IPS DF 4.7 (cell line): ENCODE results near the gene TXNRD3.
"Not testable (repeated sequence)": the region's sequence is repeated elsewhere in the genome, so short reads cannot be mapped to it uniquely, and the experiment has no call there.

Experiments used
- DNase-seq: peaks from one replicate; pipeline ENCODE4 v3.0.0-alpha.2; 2013; ENCODE audit warnings: low spot score; ENCODE audit errors: extremely low read depth

The TXNRD3 gene

DNA sequence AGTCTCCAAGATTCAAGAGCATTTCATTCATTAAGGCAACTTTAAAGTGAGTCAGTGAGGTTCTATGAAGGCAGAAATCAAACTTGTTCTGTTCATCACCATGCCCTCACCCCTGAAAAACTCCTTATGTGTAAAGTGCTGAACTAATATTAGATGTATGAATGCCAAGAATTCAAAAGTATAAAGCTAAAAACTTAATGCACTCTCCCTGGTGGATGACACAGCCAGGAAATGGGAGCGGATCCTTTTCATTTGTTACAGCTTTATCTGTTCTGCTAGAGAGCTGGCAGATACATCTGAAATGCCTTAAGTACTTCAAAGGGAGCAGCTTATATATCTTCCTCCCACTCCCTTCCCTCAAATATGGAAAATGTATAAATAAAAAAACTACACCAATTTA is 8.2 kb downstream of the TXNRD3 start:
- DNase-seq: no peak

DNA sequence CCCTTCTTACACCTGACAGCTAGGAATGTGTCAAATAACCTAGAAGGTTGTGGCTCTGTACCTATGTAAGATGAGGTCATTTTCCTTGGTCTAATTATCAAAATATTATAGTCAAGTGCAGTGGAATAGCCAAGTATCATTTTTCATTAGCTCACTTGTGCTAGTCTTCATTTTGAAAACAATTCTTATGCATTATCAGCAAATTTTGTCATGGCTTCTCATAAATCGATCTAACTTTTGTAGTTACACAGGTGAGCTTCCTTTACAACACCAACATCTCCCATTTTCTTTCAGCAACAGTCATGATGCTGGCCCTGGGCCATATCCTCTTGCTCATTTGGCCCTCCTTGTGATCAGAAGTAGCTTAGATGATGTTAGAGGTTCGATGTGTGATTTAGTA is 10.3 kb downstream of the TXNRD3 start:
- no peak for DNase-seq

DNA sequence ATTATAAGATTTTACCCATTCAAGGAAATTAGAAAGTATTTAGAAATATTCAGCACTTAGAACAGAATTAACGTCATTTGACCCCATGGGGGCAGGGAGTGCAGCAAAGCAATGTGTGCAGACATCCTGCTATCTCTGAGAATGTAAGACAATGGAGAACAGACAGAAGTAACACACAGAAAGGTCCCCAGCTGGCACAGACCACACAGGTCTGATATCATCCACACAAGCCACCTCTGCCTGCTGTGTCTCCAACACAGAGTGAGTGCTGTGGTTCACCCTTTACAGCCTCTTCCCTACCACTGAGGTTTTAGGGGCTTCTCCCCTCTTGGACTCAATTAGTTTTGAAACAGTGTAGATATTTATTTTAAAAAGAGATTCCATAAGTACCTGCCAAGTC is 16.1 kb downstream of the TXNRD3 start:
- DNase-seq: no peak

DNA sequence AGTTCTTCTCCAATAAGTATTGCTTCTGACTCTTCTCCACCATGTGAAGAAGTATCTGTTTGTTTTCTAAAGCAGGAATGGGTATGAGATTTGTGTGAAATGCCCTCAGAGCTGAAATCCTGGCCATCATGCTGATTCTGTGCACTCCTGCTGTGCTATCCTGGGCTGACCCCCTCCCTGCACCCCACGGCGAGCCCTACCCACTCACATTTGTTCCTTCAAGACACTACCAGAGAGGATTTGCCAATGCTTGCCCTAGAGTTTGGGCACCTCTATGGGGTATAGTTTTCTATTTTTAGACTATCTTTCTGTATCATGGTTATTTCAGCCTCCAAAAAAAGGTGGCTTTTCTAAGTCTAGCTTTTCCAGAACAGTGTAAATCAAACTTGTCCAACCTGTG is 18.5 kb downstream of the TXNRD3 start:
- DNase-seq: no peak

DNA sequence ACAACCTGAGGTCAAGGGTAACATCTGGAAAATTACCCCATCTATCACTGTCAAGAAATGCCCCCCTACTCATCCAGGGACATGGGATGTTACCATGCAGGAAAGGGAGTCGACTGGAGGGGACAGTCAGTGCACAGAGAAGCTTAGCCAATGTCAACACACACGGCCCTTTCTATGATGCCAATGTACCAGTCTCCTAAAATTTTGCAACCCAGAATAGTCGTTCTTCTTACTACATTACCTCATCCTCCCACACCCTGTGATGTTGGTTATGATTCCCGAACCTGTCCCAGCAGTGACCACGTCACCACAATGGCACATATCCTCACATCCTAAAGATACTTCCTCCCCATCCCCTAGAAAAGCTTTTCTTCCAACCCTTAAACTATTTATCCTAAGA is 20.1 kb downstream of the TXNRD3 start:
- no peak for DNase-seq

DNA sequence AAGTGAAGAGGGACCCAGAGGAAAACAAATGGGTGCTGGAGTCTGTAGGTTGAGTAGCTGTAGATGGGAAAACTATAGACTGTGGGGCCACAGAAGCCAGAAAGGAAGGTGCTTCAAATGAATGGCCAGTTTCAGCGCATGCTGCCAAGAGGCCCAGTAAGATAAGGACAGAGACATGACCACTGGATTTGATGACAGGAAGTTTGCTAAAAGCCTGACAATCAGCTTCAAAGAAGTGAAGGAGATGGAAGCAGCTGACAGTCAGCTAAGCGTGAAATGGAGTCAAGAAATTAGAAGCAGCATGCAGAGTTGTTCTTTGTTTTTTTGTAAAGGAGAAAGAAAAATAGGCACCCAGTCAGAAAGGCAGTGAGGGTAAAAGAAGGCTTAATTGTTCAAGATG is 24.9 kb downstream of the TXNRD3 start:
- DNase-seq: no peak

DNA sequence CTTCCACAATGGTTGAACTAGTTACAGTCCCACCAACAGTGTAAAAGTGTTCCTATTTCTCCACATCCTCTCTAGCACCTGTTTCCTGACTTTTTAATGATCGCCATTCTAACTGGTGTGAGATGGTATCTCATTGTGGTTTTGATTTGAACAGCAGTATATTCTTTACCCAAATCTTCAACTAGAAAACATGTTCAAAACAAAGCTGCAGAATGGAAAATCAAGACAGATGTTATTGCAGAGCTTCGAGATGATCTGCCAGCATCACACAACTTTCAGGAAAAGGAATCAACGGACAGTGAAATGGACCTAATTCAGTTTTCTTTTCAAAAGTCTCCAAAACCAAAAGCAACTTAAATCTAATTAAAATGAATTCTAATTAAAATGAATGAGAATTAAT is 29.2 kb downstream of the TXNRD3 start:
- DNase-seq: not testable (repeated sequence)

DNA sequence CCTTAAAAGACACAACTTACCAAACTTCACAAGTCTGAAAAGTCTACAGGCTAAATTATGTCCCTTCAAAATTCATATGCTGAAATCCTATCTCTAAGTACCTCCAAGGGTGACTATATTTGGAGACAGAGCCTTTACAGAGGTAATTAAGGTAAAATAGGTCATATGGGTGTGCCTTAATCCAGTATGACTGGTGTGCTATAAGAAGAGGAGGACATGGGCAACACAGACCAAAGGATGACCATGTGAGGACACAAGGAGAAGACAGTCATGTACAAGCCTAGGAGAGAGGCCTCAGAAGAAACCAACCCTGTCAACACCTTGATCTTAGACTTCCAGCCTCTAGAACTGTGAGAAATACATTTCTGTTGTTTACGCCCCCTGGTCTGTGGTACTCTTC is 32.2 kb downstream of the TXNRD3 start:
- no peak for DNase-seq

DNA sequence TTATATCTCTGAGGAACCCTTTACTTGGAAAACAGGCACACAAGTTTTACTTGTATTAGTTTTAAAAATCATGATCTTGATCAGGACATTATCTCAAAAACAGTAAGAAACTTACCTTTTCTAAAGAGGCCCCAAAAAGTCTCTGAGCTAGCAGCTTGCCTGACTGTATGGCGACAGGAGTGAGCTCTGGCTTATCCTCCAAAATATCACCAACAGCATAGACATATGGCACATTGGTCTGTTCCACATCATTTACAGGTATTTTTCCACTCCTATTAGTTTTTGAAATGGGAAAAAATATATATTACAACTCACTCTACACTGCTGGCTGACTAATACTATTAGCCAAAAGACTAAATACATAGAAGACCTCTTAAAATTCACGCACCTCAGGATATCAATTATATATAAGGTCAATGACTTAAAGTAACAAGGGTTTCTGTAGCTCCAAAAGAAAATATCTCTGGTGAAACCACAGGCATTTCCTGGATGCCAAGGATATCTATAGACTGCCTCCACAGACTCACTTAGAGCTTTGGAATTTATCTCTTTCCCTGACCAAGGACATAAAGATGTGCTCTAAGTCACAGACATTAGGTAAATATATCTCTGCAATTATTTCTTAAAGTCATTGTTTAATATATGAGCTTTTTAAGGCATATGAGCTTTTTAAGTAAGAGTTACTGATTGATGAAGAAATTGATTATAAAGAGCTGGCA is 33.1 kb downstream of the TXNRD3 start:
- DNase-seq: no peak

DNA sequence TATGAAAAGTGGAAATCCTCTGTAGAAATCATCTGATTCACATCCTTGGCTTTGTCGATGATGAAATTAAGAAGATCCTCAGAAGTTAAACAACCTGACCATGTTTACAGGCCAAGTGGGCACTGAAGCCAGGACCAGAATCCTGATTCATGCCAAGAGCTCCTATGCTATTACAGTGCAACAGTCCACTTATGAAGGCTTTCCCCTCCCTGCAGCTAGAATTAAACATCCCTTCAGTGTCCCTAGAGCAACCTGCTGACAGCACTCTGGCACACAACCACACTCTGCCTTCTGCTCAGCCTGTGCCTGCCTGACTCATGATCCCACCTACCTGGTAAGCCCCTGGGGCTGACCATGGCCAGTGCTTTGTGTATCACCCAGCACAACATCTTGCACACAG is 33.8 kb downstream of the TXNRD3 start:
- DNase-seq: no peak

DNA sequence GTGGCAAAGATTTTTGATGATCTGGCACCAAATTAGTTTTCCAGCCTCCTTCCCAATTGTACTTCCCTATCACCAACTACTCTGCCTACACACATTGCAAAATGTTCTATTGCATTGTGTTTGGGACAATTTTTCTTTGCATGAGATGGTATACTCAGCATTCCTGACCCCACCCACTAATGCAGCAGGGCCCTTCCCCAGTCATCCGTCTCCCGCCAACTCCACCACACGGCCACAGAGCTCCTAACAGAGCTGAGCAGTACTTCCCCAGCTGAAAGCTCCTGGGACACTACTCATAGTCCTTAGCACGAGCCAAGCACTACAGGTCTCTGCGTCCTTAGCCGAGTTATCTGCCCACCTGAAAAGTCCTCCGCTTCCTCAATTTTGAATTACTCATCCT is 34.2 kb downstream of the TXNRD3 start:
- no peak for DNase-seq

DNA sequence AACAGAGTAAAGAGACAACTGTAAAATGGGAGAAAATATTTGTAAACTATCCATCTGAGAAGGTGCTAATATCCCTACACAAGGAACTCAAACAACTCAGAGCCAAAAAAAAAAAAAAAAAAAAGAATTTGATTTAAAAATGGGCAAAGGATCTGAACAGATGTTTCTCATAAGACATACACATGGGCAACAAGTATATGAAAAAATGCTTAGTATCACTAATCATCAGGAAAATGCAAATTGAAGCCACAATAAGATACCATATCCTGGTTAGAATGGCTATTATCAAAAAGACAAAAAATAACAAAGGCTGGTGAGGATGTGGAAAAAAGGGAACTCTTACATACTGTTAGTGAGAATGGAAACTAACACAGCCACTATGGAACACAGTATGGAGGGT is 36.2 kb downstream of the TXNRD3 start:
- no peak for DNase-seq

DNA sequence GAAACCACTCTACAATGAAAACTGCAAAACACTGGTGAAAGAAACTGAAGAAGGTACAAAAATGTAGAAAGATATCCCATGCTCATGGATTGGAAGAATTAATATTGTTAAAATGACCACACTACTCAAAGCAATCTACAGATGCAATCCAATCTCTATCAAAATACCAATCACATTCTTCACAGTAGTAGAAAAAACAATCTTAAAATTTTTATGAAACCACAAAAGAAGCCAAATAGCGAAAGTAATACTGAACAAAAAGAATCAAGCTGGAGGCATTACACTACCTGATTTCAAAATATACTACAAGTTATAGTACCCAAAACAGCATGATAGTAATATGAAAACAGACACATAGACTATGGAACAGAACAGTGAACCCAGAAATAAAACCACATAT is 36.9 kb downstream of the TXNRD3 start:
- DNase-seq: no peak

DNA sequence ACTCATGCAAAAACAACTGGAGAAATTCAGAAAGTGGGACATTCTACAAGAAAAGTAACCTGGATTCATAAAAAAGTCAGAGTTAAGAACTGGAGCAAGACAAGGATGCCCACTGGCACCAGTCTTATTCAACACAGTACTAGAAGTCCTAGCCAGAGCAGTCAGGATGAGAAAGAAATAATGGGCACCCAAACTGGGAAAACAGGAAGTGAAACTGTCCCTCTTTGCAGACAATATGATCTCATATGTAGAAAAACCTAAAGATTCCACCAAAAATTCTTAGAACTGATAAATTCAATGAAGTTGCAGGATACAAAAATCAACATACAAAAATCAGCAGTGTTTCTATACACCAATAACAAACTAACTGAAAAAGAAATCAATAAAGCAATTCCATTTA is 37.4 kb downstream of the TXNRD3 start:
- no peak for DNase-seq

DNA sequence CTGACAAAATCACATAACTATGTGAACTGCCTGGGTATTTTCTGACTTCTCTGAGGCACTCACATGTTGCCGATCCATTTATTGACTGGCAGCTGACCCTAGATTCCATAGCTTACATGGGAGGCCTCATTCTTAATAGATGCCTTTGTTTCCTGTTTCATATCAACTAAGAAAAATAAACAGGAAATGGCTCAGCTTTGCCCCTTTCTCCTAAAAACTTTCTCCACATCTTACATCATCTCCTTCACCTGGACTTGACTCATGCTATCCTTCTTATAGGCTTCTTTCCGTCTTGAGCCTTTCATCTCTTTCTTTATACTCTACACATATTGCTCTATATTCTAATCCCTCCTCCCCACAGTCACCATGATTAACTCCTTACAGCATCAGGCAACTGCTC is 38.0 kb downstream of the TXNRD3 start:
- no peak for DNase-seq

DNA sequence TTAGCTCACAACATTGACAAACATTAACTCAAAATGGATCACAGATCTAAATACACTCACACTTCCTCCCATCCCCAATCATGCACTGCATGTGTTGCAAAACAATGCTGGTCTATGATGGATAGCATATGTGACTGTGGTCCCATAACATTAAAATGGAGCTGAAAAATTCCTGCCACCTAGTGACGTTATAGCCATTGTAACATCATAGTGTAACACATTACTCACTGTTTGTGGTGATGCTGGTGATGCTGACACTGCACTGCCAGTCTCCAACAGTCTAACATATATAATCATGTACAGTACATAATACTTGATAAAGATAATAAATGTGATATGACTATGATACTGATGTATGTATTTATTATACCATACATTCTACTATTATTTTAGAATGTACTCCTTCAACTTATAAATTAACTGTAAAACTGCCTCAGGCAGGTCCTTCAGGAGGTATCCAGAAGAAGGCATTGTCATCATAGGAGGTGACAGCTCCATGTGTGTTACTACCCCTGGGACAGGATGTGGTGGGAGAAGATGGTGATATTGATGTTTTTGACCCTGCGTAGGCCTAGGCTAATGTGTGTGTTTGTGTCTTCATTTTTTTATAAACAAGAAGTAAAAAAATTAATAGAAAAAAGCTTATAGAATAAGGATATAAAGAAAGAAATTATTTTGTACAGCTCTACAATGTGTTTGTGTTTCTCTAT is 41.3 kb downstream of the TXNRD3 start:
- no peak for DNase-seq

DNA sequence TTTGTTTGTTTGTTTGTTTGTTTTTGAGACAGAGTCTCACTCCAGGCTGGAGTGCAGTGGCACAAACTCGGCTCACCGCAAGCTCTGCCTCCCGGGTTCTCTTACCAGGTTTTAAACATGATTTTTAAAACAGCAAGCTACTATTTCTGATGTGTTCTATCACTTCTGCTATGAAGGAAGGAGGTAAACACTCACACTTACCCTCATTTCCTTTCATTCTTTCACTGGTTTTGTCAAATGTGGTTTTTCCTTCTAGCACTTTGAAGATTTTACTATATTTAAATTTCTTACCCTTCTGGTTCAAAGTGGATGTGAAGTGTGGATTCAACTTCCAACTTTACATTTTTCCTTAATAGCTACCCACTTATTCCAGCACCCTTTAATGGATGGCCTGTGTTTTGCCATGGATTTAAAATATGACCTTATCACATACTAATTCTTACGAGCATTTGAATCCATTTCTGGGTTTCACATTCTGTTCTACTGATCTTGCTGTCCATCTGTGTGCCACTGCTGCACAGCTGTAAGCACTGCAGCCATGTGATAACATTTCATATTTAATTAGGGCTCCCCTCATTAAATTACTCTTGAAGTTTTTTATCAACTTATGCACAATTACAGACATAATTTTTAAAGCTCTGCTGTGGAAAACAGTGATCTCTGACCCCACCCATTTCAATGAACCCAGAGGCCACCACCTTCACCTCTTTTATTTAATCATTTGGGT is 42.3 kb downstream of the TXNRD3 start:
- DNase-seq: no peak

DNA sequence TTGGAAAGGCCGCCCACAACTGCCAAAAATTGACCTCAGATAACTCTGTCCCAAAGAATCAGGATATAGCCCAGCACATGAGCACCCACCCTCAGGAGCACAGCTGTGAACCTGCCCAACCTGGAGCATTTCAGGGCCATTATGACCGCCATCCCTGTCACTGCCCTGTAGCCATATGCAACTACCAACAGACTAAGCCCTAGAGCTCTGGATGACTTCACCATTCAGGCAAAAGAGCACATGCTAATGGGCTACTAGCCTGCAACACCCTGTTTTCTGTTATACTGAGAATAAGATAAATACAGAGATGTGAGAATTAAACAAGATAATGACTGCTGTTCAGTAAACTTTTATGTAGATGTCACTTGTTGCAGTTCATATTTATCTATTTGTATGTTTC is 45.0 kb downstream of the TXNRD3 start:
- DNase-seq: no peak

DNA sequence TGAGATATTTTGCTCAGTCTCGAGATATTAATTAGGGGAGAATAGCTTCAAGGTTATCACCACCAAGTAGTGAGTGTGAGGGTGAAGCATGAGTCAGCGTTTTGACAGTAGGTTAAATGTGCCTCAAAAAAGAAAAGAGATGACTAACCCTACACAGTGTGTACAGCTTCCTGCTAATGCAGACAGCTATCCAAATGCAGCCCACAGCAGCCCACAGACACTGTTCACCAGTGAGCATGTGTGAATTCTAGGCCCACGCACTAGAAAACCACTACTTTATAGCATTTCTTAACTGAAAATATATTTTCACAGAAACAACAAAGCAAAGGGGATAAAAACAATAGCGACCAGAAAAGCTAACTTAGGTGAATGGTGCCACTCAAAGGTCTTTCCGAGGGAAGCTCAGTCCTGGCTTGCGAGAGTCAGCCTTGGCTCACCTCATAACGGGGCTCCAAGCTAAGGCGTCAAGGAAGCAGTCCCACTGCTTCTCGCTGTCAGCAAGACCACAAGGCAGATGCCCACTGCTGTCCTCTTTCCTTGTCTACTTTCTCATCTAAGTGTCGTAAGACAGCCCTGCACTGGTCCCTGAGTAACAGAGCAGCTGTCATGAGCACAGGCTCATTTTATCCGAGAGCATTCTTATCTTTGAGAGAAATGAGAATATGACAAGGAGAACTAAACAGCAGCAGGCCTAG is 47.6 kb downstream of the TXNRD3 start:
- DNase-seq: no peak

DNA sequence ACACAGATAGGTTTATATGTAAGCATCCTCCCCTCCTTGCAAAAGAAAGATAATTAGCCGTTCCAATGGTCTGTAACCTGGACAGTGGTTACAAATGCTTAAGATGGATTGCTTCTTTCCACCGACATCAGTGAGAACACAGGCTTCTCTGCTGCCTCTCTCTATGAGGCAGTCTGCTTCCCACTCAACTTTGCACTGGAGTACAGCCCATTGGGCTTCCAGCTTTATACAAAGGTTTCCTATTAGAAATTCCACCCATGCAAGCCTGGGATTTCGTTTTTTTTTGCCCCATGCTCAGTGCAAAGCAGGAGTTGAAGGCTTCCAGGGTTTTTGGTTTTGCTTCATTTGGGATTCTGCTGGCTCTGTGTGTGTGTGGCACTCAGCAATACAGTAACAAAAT is 48.9 kb downstream of the TXNRD3 start:
- DNase-seq: no peak

DNA sequence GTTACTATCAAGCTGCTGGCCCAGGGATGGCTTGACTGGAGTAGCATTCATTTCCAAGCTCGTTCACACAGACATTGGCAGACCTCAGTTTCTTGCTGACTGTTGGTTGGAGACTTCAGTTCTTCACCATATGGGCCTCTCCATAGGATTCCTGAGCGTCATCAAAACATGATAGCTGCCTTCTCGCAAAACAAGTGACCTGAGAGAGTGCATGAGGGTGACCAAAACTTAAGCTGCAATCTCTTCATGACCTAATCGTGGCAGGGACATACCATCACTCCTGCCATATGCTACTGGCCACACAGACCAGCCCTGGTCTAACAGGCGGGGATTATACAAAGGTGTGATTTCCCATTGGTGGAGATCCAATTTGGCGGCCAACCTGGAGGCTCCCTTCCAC is 50.2 kb downstream of the TXNRD3 start:
- DNase-seq: no peak

DNA sequence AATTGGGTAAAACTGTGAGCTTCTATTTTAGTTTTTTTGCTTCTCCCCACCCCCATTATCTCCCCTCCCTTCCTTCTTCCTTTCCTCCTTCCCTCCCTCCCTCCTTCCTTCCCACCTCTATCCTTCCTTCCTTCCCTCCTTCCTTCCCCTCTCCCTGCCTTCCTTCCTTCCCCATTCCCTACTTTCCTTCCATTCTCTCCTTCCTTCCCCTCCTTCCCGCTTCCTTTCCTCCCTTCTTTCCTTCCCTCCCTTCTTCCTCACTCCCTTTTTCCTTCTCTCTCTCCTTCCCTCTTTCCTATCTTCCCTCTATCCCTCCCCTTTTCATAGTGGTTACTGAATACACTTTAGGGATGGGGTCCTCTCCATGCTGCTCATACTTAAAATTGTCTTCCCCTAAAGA is 55.8 kb downstream of the TXNRD3 start:
- DNase-seq: no peak
